Body of pancreas (tissue), 4 donors: Measurements from ENCODE around the gene MEIS2. TPM values are rescaled to one million over a fixed set of nuclear protein-coding genes. Genes with fewer than 3 reads are reported as not detected.

Experiments
- ATAC-seq: fragments of 150-250 bp; one replicate; pipeline ENCODE4 v1.9.1; 2016
- DNase-seq, 4 donors: peaks; one replicate each; pipeline ENCODE4 v3.0.0-alpha.2; 2019
- H3K27ac ChIP-seq, 4 donors: fragments of 200-600 bp; sonication (generic); 1 replicate in 3 of 4; 2 replicates in 1 of 4; pipeline versions ENCODE4 v1.5.1 to v1.6.1; 2016 to 2019; ENCODE audit warnings: mild to moderate bottlenecking in 1 of 4, mixed read lengths in 1 of 4, moderate library complexity in 1 of 4
- H3K27me3 ChIP-seq, 2 donors: fragments of 200-600 bp; sonication (generic); one replicate each; pipeline ENCODE4 v1.6.0; 2016; ENCODE audit warnings: mild to moderate bottlenecking in 1 of 2
- H3K36me3 ChIP-seq, 2 donors: fragments of 200-600 bp; sonication (generic); replicated peaks in 1 of 2; 2 replicates each; pipeline ENCODE4 v1.5.1; 2016; ENCODE audit warnings: low read depth in 2 of 2; ENCODE audit not compliant: insufficient read depth in 1 of 2
- H3K4me1 ChIP-seq: fragments of 200-600 bp; sonication (generic); one replicate; pipeline ENCODE4 v1.6.0; 2016
- H3K4me3 ChIP-seq, 2 donors: fragments of 200-600 bp; sonication (generic); 1 replicate in 1 of 2; 2 replicates in 1 of 2; pipeline ENCODE4 v1.5.1; 2016 to 2019
- H3K9me3 ChIP-seq, 3 donors: fragments of 200-600 bp; sonication (generic); 1 replicate in 2 of 3; 2 replicates in 1 of 3; pipeline ENCODE4 v1.5.1; 2016
- POLR2A ChIP-seq, 3 donors: fragments of 450-650 bp; IDR thresholded peaks; one replicate each; pipeline ENCODE4 v1.6.1; 2016; ENCODE audit warnings: antibody characterized with exemption in 3 of 3, mild to moderate bottlenecking in 2 of 3
- WGBS, 2 donors: methylation state at CpG; one replicate each; pipeline ENCODE4 v1.1.5; 2017; 5-methylcytosine and 5-hydroxymethylcytosine counted together
- intact Hi-C: fragments of 100-400 bp; cut with DNase I; formaldehyde crosslinking; loops from one replicate; pipeline ENCODE4 v1.15.1; 2023
- total RNA-seq, 2 donors: library from RNA; depleted of rRNA; stranded (reverse); fragments of >200 nt; gene quantifications; one replicate each; pipeline ENCODE4 v1.1.0, GENCODE V29; 2016
- TF ChIP-seq, protein P1 (sequence below), 7 experiments: fragments of 450-650 bp in 4 of 7; fragments of 200-600 bp in 3 of 7; sonication (generic) in 3 of 7; IDR thresholded peaks; one replicate each; pipeline ENCODE4 v1.5.1; 2016 to 2019; ENCODE audit warnings: antibody characterized with exemption in 7 of 7

MEIS2 gene
- total RNA-seq, 2 donors from 2014 or later, result 11.9 to 86.0 TPM

GRCh38 chr15:36885771-36886170, 214.6 kb downstream of the MEIS2 start:
- peaks cover 7 to 13% of the 10 kb centered on the region in 2 donors for H3K27me3 ChIP-seq
- WGBS, 2 donors, result 61 to 71% methylated on average over 3 of the region's 3 CpGs

GRCh38 chr15:36884936-36885635, 215.3 kb downstream of the MEIS2 start:
- Histone ChIP-seq H3K9me3 (no peaks in the 10 kb centered on the region), H3K4me3 (no peak overlapping the region), H3K27me3 (peaks cover 7 to 18% of the 10 kb centered on the region in 2 donors), H3K36me3 (no peaks in the 10 kb centered on the region), H3K4me1 (peaks cover 14% of the 10 kb centered on the region), H3K27ac (no peak overlapping the region)
- DNase-seq, result no peak
- TF ChIP-seq POLR2A (IDR thresholded peaks at IDR 0.05), result no peak
- TF ChIP-seq, protein P1, sequence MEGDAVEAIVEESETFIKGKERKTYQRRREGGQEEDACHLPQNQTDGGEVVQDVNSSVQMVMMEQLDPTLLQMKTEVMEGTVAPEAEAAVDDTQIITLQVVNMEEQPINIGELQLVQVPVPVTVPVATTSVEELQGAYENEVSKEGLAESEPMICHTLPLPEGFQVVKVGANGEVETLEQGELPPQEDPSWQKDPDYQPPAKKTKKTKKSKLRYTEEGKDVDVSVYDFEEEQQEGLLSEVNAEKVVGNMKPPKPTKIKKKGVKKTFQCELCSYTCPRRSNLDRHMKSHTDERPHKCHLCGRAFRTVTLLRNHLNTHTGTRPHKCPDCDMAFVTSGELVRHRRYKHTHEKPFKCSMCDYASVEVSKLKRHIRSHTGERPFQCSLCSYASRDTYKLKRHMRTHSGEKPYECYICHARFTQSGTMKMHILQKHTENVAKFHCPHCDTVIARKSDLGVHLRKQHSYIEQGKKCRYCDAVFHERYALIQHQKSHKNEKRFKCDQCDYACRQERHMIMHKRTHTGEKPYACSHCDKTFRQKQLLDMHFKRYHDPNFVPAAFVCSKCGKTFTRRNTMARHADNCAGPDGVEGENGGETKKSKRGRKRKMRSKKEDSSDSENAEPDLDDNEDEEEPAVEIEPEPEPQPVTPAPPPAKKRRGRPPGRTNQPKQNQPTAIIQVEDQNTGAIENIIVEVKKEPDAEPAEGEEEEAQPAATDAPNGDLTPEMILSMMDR (IDR thresholded peaks at IDR 0.05), result no peak
- WGBS, 2 donors, result 68 to 73% methylated on average over 7 of the region's 7 CpGs
- no peak for ATAC-seq
- intact Hi-C loops, result loop anchor here (5.0 kb wide), 1 partner anchor 247 kb away; no protein-coding TSS in a partner anchor

More at GRCh38 chr15:36885771-36886170, 214.6 kb downstream of the MEIS2 start:
- ATAC-seq, result no peak
- Histone ChIP-seq H3K9me3 (no peaks in the 10 kb centered on the region), H3K4me1 (peaks cover 14% of the 10 kb centered on the region), H3K36me3 (no peaks in the 10 kb centered on the region), H3K27ac (no peak overlapping the region), H3K4me3 (no peak overlapping the region)
- intact Hi-C loops, result no loop called here
- DNase-seq, result no peak
- TF ChIP-seq, protein P1 (IDR thresholded peaks at IDR 0.05), result no peak
- TF ChIP-seq POLR2A (IDR thresholded peaks at IDR 0.05), result no peak

DNA sequence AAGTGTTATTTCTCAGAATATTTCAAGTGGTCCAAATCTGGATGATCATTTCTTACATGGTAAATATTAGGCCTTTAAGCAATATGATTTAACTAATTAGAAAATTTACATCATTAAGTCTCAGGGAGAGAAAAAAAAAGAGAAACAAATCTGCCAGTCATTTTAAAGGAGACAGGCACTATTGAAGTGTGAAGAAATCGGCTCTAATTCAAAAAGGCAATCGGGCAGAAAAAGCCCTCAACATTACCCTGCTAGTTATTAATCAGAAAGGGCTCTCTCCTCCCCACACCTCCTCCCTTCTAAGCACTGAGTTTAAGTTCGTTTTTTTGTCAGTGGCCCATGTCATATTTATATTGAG, 215.9 kb downstream of the MEIS2 start:
- Histone ChIP-seq H3K4me3 (no peak overlapping the region), H3K27me3 (peaks cover 7 to 24% of the 10 kb centered on the region in 2 donors), H3K36me3 (no peaks in the 10 kb centered on the region), H3K9me3 (no peaks in the 10 kb centered on the region), H3K4me1 (peaks cover 14% of the 10 kb centered on the region), H3K27ac (no peak overlapping the region)
- DNase-seq (no peak), ATAC-seq (no peak)
- intact Hi-C loops, result loop anchor here (5.0 kb wide), 1 partner anchor 248 kb away; no protein-coding TSS in a partner anchor
- TF ChIP-seq, protein P1 (IDR thresholded peaks at IDR 0.05), result no peak
- TF ChIP-seq POLR2A (IDR thresholded peaks at IDR 0.05), result no peak
- WGBS, 2 donors, result 53 to 58% methylated on average over 3 of the region's 3 CpGs

DNA sequence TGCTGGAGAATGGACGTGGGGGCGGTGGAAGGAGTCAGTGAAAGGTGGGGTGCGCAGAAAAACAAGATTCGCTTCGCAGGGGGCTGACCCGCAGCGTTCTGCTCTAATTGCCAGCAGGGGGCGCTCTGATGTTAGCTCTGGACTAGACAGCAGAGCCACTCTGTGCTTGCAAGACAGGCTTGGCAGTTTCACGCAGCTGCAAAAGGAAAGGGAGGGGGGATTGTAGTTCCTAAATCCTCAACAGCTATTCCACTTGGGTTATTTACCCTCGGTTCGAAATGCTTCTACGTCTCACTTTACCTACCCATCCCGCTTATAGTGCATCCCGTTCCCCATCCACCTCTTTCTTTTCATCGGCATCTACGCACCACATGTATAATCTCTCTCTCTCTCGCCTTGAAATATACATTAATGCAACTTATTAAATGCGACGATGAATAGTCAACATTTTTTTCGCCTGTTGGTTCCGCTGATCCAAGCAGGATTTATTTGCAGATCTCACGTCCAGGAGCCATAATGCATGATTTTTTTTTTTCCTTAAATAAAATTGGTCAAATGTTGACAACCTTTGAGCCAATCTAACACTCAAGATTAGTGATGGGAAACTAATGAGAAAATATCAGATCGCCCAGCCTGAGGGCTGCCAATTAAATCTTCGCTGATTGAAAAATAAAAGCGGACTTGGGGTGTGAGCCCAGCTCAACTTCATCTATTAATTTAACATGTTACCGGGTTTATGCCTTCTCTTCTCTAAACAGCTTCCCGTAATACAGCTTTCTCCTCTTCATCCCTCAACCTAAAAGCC, 216.4 kb downstream of the MEIS2 start:
- Histone ChIP-seq H3K36me3 (no peaks in the 10 kb centered on the region), H3K9me3 (no peaks in the 10 kb centered on the region), H3K27me3 (peaks cover 7 to 24% of the 10 kb centered on the region in 2 donors), H3K4me3 (no peak overlapping the region), H3K4me1 (peaks cover 14% of the 10 kb centered on the region), H3K27ac (no peak overlapping the region)
- ATAC-seq (peak; percentile 82), DNase-seq (peak; percentile 88 to 92 (median 88))
- TF ChIP-seq POLR2A (IDR thresholded peaks at IDR 0.05), result no peak
- TF ChIP-seq, protein P1 (IDR thresholded peaks at IDR 0.05), result peak; percentile 83 to 91 (median 86)
- intact Hi-C loops, result loop anchor here (5.0 kb wide), 1 partner anchor 248 kb away; no protein-coding TSS in a partner anchor
- 24 to 26% methylated on average over 27 of the region's 27 CpGs for WGBS, 2 donors
